GM19099 (cell line): ENCODE measurements around the gene LNX1.

ENCODE experiments used
- POLR2A ChIP-seq: IDR thresholded peaks from 3 replicates; pipeline ENCODE4 v1.6.1; 2011; ENCODE audit warnings: low read depth; ENCODE audit not compliant: insufficient read length; ENCODE audit errors: extremely low read depth

LNX1 gene

DNA sequence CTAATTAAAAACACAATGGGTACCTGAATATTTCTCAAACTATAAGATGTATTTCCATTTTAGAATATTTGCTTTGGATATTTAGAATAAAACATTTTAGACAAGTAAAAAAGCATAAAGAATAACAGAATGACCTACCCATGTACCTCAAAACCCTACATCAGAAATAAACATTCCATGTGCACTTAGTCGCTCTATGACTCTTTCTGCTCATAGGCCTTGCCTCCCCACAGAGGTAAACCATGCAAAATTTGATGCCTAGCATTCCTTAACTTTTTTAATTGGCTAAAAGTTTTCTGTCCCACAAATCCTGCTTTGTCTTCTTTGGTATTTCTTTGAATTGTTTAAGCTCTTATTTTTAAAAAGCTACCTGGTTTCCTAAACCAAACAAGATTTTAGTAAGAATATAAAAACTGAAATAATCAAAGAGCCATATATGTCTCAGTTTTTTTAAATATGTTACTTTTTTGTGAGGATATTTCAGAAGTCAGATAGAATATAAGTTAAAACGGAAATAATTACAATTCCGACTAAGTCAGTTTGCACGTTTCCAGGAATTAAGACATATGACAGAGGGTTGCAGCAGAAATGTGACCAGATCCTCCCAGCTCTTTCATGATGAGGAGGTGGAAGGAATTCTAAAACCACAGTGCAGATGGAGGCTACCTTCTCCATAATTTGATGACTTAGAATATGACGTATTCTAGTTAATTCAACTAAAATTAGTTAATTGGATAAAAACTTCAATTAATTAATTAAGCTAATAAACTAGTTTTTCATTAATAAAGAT is 111.4 kb downstream of the LNX1 start:
- no peak for TF ChIP-seq POLR2A

DNA sequence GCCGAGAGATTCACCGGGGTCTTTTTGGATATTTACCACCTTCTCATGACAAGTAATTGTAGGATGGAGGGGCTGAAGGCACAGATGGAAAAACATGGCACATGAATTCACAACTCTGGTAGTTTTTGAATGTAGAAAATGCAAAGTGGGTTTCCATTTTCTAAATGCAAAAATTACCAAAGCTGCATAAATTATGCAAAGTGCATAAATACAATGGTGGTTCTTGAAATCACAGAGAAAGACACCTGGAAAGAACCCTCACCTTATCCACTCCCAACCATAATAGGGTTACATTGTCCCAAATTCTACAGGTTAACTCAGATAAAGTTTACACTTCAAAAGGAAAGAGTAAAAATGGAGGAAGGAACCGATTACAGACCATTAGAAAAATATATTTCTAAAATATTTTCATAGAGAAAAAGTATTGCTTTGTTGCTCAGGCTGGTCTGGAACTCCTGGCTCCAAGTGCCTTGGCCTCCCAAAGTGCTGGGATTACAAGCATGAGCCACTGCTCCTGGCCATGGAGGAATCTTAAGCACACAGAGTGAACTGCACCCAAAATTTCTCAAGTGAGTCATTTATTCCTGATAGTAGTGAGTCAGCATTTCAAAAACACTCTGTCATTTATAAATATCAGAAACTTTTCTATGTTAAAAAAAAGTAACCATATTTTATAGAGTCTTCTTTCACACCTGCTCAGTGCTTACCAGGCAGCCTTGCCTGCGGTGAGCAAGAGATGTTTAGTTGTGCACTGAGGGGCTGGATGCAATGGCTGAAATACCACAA is 112.4 kb downstream of the LNX1 start:
- TF ChIP-seq POLR2A, result no peak

DNA sequence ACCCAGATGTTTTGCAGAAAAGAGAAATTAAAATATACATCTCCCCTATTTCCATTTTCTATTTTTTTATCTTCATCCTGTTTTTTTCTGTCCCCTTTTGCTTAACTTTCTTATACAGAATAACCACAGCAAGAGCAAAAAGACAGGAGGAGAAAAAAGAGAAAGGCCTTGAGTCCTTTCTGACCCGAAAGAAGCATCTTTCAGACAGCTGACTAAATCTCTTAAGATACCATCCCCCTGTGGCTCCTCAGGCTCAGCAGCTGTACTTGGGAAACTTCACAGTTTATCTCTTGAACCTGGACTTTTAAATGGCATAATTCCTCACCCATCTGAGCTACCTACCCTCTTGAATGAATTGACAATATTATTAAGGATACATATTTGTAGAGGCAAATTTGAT is 113.7 kb downstream of the LNX1 start:
- TF ChIP-seq POLR2A, result no peak

DNA sequence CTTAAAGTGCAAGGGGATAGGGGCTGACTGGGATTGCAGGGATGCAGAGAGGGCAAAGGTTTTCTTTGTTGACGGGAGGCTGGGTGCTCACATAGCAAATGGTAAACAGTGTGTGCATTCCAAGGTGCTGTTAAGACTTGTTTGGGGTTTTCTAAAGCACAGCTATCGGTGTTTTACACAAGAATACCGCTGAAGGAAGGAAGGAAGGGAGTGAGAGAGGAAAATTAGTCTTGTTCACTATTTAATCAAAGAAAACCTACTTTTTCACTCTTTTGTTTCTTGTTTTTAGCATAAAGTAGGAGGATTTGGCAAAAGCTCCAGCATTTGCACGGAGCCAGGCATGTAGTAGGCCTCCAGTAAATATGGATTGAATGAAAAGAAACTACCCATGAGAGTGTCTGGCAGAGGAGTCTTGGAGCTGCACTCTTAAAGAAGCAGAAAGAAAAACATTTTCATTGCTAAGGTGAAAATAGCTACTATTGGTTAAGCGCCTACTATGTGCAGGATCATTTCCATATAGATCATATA is 114.2 kb downstream of the LNX1 start:
- no peak for TF ChIP-seq POLR2A

DNA sequence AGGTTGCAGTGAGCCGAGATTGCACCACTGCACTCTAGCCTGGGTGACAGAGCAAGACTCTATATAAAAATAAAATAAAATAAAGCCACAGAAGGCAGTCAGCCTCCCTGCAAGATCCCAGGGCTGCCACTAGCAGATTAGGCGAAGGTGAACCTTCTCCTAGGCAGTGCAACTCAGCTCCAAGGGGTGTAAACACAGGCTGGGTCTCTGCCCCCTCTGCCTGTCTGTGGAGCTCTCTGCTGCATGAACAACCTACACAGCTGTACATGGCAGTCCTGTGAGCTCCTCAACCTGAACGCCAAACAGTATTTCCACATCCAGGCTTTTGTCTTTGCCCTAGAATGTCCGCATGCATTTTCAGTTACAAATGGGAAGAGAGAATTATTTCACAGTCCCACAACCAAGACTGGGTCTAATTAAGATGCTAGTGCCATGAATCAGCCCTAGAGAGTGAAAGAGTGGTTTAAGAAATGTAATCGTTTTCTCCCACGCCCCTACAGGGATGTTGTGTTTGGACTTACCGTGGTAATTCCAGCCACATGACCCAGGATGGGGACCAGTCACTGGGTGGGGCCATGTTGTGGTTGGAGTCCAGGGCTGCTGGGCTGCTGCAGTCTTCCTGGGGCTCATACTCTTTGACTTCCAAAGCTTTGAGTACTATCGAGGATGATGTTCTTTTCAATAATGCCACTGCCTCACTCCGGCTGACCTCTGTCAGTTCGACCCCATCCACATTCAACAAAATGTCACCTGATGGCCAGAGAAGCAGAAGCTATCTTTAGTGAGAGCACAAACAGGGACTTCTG is 114.9 kb downstream of the LNX1 start:
- no peak for TF ChIP-seq POLR2A

DNA sequence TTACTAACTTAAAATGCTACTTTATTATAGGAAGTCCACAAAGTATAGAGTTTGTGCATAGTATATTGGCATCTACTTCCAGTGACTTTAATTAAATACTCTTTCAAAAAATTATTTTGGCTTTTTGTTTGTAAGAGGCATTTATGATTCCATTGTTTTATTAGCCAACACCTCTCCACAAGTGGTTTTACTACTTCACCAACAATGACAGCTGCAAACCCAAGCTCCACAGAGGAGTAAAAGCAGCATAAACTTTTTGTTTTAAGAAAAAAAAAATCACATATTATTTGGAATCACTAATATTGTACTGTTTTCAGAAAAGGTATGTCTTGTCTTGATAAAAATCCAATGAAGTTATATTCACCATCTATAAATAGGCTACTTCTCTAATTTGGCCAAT is 125.4 kb downstream of the LNX1 start:
- TF ChIP-seq POLR2A, result no peak

DNA sequence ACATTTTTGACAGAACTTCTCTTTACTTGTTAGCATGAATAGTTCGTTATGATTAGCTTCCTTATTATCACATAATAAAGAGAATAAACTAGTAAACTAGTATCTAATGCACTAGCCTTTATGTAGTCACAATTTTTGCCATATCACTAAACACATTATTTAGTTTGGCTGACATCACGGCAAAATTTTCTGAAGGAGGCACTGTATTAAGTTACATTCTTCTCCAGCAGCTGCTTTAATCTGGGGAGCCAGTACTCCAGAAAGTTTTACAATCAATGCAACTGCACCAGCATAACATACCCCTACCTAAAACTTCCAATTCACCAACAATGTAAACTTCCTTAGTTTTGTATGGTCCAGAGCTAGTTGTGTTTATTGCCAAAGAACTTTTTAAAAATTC is 126.0 kb downstream of the LNX1 start:
- TF ChIP-seq POLR2A, result no peak

DNA sequence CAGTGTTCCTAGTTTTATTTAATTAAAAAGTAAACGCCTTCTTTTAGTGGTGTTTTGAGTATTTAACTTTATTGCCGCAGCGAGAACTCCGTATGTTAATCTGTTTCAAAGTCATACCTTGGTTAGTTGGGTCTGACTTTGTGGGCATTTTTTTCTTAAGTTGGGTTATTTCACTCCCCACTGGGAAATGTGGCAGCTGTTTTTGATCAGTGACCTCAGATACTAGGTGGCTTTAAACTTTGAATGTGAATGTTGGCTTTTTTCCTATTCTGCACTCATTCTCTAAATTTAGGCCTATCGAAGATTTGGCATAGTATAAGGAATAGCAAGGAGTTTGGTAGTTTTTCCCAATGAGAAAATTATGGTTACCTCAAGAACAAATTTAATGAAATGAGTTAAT is 127.9 kb downstream of the LNX1 start:
- no peak for TF ChIP-seq POLR2A

DNA sequence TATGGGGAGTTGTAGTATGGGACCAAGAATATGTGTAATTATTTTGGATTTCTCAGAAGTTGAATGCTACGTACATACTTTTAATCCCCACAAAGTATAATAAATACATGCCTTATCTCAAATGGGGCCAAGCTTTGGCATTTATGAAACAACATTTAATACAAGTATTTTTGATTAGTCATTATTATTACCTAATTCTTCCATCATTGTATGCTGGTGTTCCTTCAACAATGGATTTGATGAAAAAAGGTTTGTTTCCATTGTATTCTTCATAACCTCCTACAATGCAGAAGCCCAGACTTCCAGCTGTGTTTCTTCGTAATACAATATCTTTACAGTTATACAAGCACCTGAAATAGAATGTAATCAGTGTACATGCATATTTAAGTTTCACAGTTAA is 130.0 kb downstream of the LNX1 start:
- no peak for TF ChIP-seq POLR2A

DNA sequence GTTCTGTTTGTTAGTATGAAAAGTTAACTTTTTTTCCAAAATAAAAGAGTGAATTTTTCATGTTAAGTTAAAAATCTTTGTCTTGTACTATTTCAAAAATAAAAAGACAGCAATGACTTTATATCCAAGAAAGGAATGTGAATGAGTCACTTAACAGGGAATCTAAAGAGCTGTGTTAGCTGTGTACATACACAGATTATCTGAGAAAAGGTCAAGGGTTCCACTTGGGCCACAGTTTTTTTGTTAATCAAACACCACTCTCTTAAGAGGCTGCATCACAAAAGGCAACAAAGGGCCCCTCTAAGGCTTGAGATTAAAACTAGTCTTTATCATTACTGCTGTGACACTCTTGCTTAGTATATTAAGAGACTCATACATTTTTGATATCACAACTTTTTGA is 131.7 kb downstream of the LNX1 start:
- no peak for TF ChIP-seq POLR2A

DNA sequence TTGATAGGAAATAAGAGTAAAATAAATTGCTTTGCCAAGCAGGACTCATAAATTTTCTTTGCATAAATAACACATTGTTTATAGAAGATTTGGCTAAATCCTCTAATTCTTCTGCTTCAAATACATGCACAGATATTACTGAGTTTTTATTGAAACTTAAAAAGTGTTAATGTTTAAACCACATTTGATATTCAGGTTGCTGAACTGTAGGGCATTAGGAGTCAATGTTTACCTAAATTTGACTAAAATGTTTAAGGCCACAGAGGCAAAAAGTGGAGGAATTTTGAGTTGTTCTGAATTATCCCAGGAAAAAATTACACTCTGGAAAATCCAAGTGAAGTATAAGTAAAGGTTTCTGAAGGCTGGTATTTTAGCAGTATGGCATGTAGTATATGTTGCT is 135.1 kb downstream of the LNX1 start:
- TF ChIP-seq POLR2A, result no peak

DNA sequence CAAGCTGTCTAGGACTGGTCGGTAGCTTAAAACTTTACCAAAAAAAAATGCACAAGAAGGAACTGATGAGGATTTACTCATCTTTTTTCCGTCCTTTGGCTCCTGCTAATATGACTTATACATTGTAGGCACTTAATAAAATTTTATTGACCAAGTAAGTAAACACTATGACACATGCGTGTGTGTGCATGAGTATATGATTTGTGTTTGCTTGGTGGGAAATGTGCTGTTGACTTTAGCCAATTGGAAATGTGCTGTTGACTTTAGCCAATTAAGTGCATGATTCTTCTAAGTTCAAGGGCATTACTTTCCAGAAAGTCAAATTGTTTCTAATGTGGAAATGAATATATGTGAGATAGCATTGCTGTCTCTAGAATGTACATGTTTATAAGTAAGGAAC is 135.5 kb downstream of the LNX1 start:
- no peak for TF ChIP-seq POLR2A

DNA sequence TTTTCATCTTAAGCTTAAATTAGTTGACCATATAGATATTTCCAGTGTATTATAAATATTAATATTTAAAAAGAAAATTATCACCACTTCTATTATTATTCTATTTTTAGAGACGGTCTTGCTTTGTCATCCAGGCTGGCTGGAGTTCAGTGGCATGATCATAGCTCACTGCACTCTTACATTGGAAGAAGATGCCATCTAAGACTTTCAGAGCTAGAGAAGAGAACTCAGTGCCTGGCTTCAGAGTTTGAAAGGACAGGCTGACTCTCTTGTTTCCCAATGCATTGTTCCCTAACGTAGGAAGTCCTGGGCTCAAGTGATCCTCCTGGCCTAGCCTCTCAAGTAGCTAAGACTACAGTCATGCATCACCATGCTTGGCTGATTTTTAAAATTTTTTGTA is 137.9 kb downstream of the LNX1 start:
- no peak for TF ChIP-seq POLR2A

DNA sequence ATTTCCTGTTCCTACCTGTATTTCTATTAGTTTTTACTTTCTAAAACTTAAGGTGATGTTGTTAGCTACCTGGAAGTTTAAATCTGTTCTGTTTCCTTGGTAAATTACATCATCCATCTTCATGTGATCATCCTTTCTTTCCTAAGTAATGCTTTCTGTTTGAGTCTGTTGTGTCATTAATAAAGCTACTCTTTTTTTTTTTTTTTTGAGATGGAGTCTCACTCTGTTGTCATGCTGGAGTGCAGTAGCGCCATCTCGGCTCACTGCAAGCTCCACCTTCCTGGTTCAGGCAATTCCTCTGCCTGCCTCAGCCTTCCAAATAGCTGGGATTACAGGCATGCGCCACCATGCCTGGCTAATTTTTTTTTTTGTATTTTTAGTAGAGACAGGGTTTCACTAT is 140.5 kb downstream of the LNX1 start:
- no peak for TF ChIP-seq POLR2A

DNA sequence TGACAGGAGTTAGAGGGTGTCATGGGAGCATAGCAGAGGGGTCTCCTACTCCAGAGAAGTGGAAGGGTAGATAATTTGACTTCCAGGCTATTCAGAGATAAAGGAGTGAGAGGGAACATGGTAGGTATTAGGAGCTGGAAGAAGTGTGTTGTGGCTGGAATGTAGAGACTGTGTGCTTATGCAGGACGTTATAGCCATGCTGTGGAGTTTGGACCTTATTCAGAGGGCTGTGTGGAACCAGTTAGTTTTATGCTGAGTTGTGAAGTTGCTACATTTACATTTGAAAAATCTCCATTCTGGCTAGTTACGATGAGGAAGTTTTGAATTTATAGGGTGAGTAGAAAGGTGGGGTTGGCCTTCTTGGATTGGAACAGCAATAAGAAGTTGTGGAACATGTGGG is 146.3 kb downstream of the LNX1 start:
- TF ChIP-seq POLR2A, result no peak

DNA sequence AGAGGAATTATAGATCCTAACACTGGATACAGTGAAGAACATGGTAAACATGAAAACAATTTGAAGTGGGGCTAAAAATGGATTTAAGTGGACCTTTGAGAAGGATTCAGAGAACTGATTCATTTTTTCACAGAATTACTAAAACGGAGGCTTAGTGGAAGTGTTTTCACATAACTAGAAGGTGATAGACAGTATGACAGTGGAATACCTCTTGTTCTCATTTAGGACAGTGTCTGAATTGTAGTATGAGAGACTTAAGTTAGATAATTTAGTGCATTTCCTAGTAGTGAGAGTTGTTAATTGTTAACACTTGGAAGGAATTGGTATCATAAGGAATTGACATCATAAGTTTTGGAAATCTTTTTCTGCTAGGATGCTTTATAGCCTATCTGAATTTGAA is 149.7 kb downstream of the LNX1 start:
- no peak for TF ChIP-seq POLR2A

DNA sequence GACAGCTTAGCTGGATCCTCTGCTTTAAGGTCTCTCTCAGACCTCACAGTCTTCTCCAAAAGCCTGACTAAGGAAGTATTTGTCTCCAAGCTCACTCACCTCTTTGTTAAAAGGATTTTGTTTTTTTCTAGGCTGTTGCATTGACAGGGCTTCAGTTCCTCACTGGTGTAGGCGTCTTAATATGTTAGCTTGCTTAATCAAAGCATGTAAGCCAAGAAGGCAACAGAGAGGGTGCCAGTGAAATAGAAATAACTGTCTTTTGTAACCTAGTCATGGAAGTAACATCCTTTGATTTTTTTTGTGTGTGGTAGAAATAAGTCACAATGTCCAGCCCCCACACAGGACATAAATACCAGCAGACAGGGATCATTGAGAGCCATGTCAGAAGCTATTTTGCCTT is 155.0 kb downstream of the LNX1 start:
- TF ChIP-seq POLR2A, result no peak
